Endothelial cell of umbilical vein (primary cell): ENCODE data around the gene ZNF202. TPM values are rescaled to one million over a fixed set of nuclear protein-coding genes. Genes with fewer than 3 reads are reported as not detected.

Experiments
- BruUV-seq: library from RNA; stranded (reverse); fragments of 400-500 nt; replicated peaks from 2 replicates; lab custom pipeline; 2021; lab: Mats Ljungman, UMichigan
- CTCF ChIA-PET: fragments of 300-600, 350-600 bp; sonication (Branson Sonifier 250); formaldehyde crosslinking; loops from one replicate; lab custom pipeline; 2021; ENCODE audit warnings: antibody characterized with exemption, inconsistent platforms; lab: Charles Lee
- POLR2A ChIA-PET: fragments of 300-600, 350-600 bp; sonication (Branson Sonifier 250); formaldehyde crosslinking; loops from one replicate; lab custom pipeline; 2021; ENCODE audit warnings: antibody characterized with exemption, inconsistent platforms; lab: Charles Lee
- DNase-seq: peaks from one replicate; pipeline ENCODE4 v3.0.0-alpha.2; 2011; ENCODE audit warnings: low read depth, low spot score
- FAIRE-seq: peaks from 2 replicates; lab custom pipeline; 2011; peaks lifted over from hg19 to GRCh38; lab: Jason Lieb, UNC
- H2AFZ ChIP-seq: 2 replicates; pipeline ENCODE4 v1.6.0; 2012; ENCODE audit warnings: low read depth, low read length, control low read depth, inconsistent platforms
- H3K27ac ChIP-seq: 2 replicates; pipeline ENCODE4 v1.5.1; 2011; ENCODE audit warnings: low read depth, mild to moderate bottlenecking, control low read depth, low read length, moderate library complexity; ENCODE audit not compliant: insufficient read depth
- H3K27me3 ChIP-seq, 2 experiments: 2 replicates each; pipeline versions ENCODE4 v1.6.0 to v1.6.1; 2011; ENCODE audit warnings: low read length in 2 of 2, mixed read lengths in 1 of 2; ENCODE audit not compliant: control insufficient read depth in 2 of 2, insufficient read depth in 2 of 2
- H3K36me3 ChIP-seq, 2 experiments: 2 replicates in 1 of 2; 3 replicates in 1 of 2; pipeline ENCODE4 v1.5.1; 2011; ENCODE audit warnings: low read length in 2 of 2, mild to moderate bottlenecking in 1 of 2, moderate library complexity in 1 of 2; ENCODE audit not compliant: control insufficient read depth in 2 of 2, insufficient read depth in 2 of 2; ENCODE audit errors: extremely low read depth in 1 of 2
- H3K4me1 ChIP-seq: 3 replicates; pipeline ENCODE4 v1.5.1; 2011; ENCODE audit warnings: mild to moderate bottlenecking, low read length; ENCODE audit not compliant: control insufficient read depth, insufficient read depth; ENCODE audit errors: extremely low read depth
- H3K4me2 ChIP-seq: 2 replicates; pipeline ENCODE4 v1.6.1; 2011; ENCODE audit warnings: low read length, control low read depth, mixed read lengths; ENCODE audit not compliant: insufficient read depth
- H3K4me3 ChIP-seq, 3 experiments: fragments of 200-600 bp in 1 of 3; sonication (generic), shearing (Covaris generic) in 1 of 3; replicated peaks in 1 of 3; 2 replicates each; pipeline ENCODE4 v1.5.1; 2011 to 2016; ENCODE audit warnings: control low read depth in 3 of 3, low read length in 3 of 3, mild to moderate bottlenecking in 2 of 3, inconsistent platforms in 1 of 3, low read depth in 1 of 3, moderate library complexity in 1 of 3; ENCODE audit not compliant: insufficient read depth in 1 of 3
- H3K79me2 ChIP-seq: 2 replicates; pipeline ENCODE4 v1.6.0; 2012; ENCODE audit warnings: low read length, inconsistent platforms; ENCODE audit not compliant: control insufficient read depth, insufficient read depth
- H3K9ac ChIP-seq: replicated peaks from 2 replicates; pipeline ENCODE3; 2011; ENCODE audit warnings: low read length, control low read depth; ENCODE audit not compliant: insufficient read depth; ENCODE audit errors: extremely low read depth
- H3K9me1 ChIP-seq: replicated peaks from 3 replicates; pipeline ENCODE4 v1.6.0; 2011; ENCODE audit warnings: mild to moderate bottlenecking, low read length; ENCODE audit not compliant: control insufficient read depth, insufficient read depth; ENCODE audit errors: extremely low read depth
- H3K9me3 ChIP-seq: replicated peaks from 2 replicates; pipeline ENCODE4 v1.5.1; 2012; ENCODE audit warnings: low read length, inconsistent platforms; ENCODE audit not compliant: control insufficient read depth, insufficient read depth
- H4K20me1 ChIP-seq: replicated peaks from 2 replicates; pipeline ENCODE3; 2011; ENCODE audit warnings: mild to moderate bottlenecking, low read length; ENCODE audit not compliant: control insufficient read depth, insufficient read depth; ENCODE audit errors: extremely low read depth
- CTCF ChIP-seq, 2 donors: IDR thresholded peaks; 1 replicate in 1 of 2; 2 replicates in 1 of 2; pipeline ENCODE4 v1.5.1; 2011; ENCODE audit warnings: low read length in 2 of 2, mild to moderate bottlenecking in 2 of 2, moderate library complexity in 2 of 2, control low read depth in 1 of 2, inconsistent platforms in 1 of 2, low read depth in 1 of 2; ENCODE audit not compliant: insufficient read depth in 1 of 2; ENCODE audit errors: extremely low read depth in 1 of 2
- EZH2 ChIP-seq: IDR thresholded peaks from 2 replicates; pipeline ENCODE4 v1.6.1; 2012; ENCODE audit warnings: borderline replicate concordance, low read depth, mild to moderate bottlenecking, moderate library complexity, low read length, inconsistent platforms; ENCODE audit not compliant: severe bottlenecking
- FOS ChIP-seq: IDR thresholded peaks from 2 replicates; pipeline ENCODE4 v1.6.1; 2011; ENCODE audit warnings: mild to moderate bottlenecking, low read length, moderate library complexity, borderline replicate concordance; ENCODE audit not compliant: insufficient read depth
- GATA2 ChIP-seq: IDR thresholded peaks from 2 replicates; pipeline ENCODE4 v1.7.0; 2011; ENCODE audit warnings: low read depth, mild to moderate bottlenecking, moderate library complexity, mixed read lengths, low read length; ENCODE audit not compliant: insufficient read length, insufficient read depth
- JUN ChIP-seq: IDR thresholded peaks from 2 replicates; pipeline ENCODE4 v1.6.1; 2011; ENCODE audit warnings: borderline replicate concordance, low read depth; ENCODE audit not compliant: insufficient read length, insufficient read depth
- MAX ChIP-seq: IDR thresholded peaks from 2 replicates; pipeline ENCODE4 v1.6.1; 2011; ENCODE audit not compliant: insufficient read depth, insufficient read length
- MYC ChIP-seq: IDR thresholded peaks from one replicate; pipeline ENCODE4 v1.6.1; 2011; ENCODE audit warnings: mild to moderate bottlenecking, low read depth, low read length
- POLR2A ChIP-seq: IDR thresholded peaks from 2 replicates; pipeline ENCODE4 v1.6.1; 2012; ENCODE audit warnings: low read depth, mild to moderate bottlenecking, control low read depth, low read length
- POLR2AphosphoS5 ChIP-seq: IDR thresholded peaks from 2 replicates; pipeline ENCODE4 v1.6.1; 2012; ENCODE audit warnings: low read depth, mild to moderate bottlenecking, control low read depth, low read length, moderate library complexity; ENCODE audit not compliant: insufficient read depth
- dilution Hi-C: fragments of 300-500 bp; cut with MboI; formaldehyde crosslinking; loops from one replicate; pipeline ENCODE4 v1.15.0; 2019; ENCODE audit warnings: low sequenced_read_pairs; ENCODE audit not compliant: extremely low pct_ligation_motif_present
- intact Hi-C: fragments of 100-400 bp; cut with micrococcal nuclease; formaldehyde crosslinking; loops from one replicate; pipeline ENCODE4 v1.10.0; 2022
- polyA plus RNA-seq, 4 experiments: library from polyadenylated mRNA; depleted of rRNA in 3 of 4; stranded (reverse) in 3 of 4; unstranded in 1 of 4; fragments of >200 nt; gene quantifications; 2 replicates each; pipeline versions ENCODE4 v1.2.1 to v1.2.3, GENCODE V29; 2011 to 2012; ENCODE audit warnings: missing spikeins in 1 of 4
- total RNA-seq: library from RNA; stranded (reverse); gene quantifications from 2 replicates; pipeline ENCODE4 v1.2.3, GENCODE V29; 2021

Gene ZNF202
- total and polyA plus RNA-seq, 2 donors (not counting 3 experiments of a cell fraction or from before 2014, with no cell fraction given): 6.5 to 12.3 TPM

GRCh38 chr11:123718469-123718868, 23.0 kb downstream of the ZNF202 start:
- DNase-seq (no peak), FAIRE-seq (no peak)
- no peaks in the 10 kb centered on the region for H3K9me1 ChIP-seq
- no peak overlapping the region for H3K4me3 ChIP-seq
- no peak overlapping the region for H3K27ac ChIP-seq
- intact Hi-C loops (no loop called here), dilution Hi-C loops (no loop called here)
- no peaks in the 10 kb centered on the region for H4K20me1 ChIP-seq
- H3K4me1 ChIP-seq: no peaks in the 10 kb centered on the region
- H3K27me3 ChIP-seq: peaks cover 4 to 9% of the 10 kb centered on the region in 2 experiments
- CTCF ChIA-PET: interaction anchor here (1.2 to 5.8 kb wide), 2 partner anchors 10 to 12 kb away, joined by 5 to 44 read pairs; no protein-coding TSS in a partner anchor
- no TSS peak for BruUV-seq
- POLR2A ChIA-PET: no interaction called here
- no peak overlapping the region for H2AFZ ChIP-seq
- no peak overlapping the region for H3K4me2 ChIP-seq
- H3K79me2 ChIP-seq: no peaks in the 10 kb centered on the region
- no peaks in the 10 kb centered on the region for H3K36me3 ChIP-seq
- H3K9ac ChIP-seq: no peak overlapping the region
- no peaks in the 10 kb centered on the region for H3K9me3 ChIP-seq
- no peak for TF ChIP-seq CTCF (IDR thresholded peaks at IDR 0.05; ENCODE audit: extremely low read depth in 1 of 2, insufficient read depth in 1 of 2, low read depth in 1 of 2, low read length in 2 of 2)
- no peak for TF ChIP-seq MAX
- no peak for TF ChIP-seq FOS
- TF ChIP-seq MYC: no peak
- TF ChIP-seq EZH2: no peak
- no peak for TF ChIP-seq GATA2
- TF ChIP-seq POLR2AphosphoS5: no peak
- TF ChIP-seq JUN: no peak
- TF ChIP-seq POLR2A: no peak
